Heart left ventricle (tissue), 13 donors: ENCODE measurements around the gene OR2J3.

ENCODE experiments used
- POLR2A ChIP-seq, 2 donors: fragments of 450-650 bp; IDR thresholded peaks; one replicate each; pipeline ENCODE4 v1.6.1; 2017; ENCODE audit warnings: antibody characterized with exemption in 2 of 2, mild to moderate bottlenecking in 2 of 2, moderate library complexity in 2 of 2
- TF ChIP-seq, protein P1 (sequence below), 12 donors: fragments of 200-600 bp; sonication (generic) in 4 of 12; IDR thresholded peaks; one replicate each; pipeline versions ENCODE4 v1.5.0 to v1.8.0; 2018 to 2022; ENCODE audit warnings: antibody characterized with exemption in 12 of 12, mild to moderate bottlenecking in 5 of 12
- donor health status: ischemic (EF 13 %, LVEDD 7.1; RV severe dilation, severe dysfunction).
- donor health status: DM: no; HTN: yes; CAD: no.
- donor health status: DM: no; HTN: no; CAD: no.
- donor health status: ischemic (EF 25% LVEDD 6.9; RV normal size, moderate dysfunction).
- donor health status: ischemic (EF 25% LVEDD 5.7; RV mildly dilated, moderate dysfunction).
- donor health status: ischemic (EF 35%, LVEDD 5.7; RV mildly dilated, moderate dysfunction).
- donor health status: nonischemic (EF 11% LVEDD 7.7; RV severe dilation, severe dysfunction).
- donor health status: DM: yes; HTN: yes; CAD: no.
- donor health status: PGD.
- donor health status: ischemic (EF 29% LVEDD 5.4; RV normal size, mild dysfunction).
- donor health status: nonischemic (EF 23%, LVEDD 6.1; RV moderate dilation, normal function).

DNA sequence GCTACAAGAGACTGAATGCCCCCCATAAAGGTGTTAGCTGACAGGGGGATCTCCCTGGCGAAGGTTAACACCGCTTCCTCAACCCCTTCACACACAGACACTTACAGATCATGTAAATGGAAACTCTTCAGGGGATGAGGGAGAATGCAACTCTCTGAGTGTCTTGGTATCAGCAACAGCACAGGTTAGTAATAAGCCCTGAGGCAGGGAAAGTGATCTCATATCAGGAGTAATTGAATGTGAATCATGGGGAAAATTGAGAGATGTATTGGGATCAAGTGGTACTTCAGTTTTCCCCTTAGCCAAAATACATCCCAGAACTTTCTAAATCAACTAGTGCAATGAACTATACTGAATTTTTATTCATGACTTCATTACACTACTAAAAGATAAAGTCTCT is 23.8 kb downstream of the OR2J3 start:
- TF ChIP-seq, protein P1, sequence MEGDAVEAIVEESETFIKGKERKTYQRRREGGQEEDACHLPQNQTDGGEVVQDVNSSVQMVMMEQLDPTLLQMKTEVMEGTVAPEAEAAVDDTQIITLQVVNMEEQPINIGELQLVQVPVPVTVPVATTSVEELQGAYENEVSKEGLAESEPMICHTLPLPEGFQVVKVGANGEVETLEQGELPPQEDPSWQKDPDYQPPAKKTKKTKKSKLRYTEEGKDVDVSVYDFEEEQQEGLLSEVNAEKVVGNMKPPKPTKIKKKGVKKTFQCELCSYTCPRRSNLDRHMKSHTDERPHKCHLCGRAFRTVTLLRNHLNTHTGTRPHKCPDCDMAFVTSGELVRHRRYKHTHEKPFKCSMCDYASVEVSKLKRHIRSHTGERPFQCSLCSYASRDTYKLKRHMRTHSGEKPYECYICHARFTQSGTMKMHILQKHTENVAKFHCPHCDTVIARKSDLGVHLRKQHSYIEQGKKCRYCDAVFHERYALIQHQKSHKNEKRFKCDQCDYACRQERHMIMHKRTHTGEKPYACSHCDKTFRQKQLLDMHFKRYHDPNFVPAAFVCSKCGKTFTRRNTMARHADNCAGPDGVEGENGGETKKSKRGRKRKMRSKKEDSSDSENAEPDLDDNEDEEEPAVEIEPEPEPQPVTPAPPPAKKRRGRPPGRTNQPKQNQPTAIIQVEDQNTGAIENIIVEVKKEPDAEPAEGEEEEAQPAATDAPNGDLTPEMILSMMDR (IDR thresholded peaks at IDR 0.05), result no peak
- no peak for TF ChIP-seq POLR2A (IDR thresholded peaks at IDR 0.05)
